Tibial nerve (tissue), 4 donors: ENCODE measurements around the gene CHMP4B.

ENCODE experiments used
- EP300 ChIP-seq, 2 donors: sonication (generic); formaldehyde crosslinking; IDR thresholded peaks; one replicate each; pipeline ENCODE4 v1.6.1; 2017; ENCODE audit warnings: antibody characterized with exemption in 2 of 2, mild to moderate bottlenecking in 1 of 2
- POLR2A ChIP-seq, 2 donors: fragments of 450-650 bp; IDR thresholded peaks; one replicate each; pipeline ENCODE4 v1.6.1; 2017; ENCODE audit warnings: antibody characterized with exemption in 2 of 2, mild to moderate bottlenecking in 2 of 2, moderate library complexity in 2 of 2
- TF ChIP-seq, protein P1 (sequence below), 5 experiments: fragments of 200-600 bp in 3 of 5; fragments of 450-650 bp in 2 of 5; sonication (generic) in 3 of 5; IDR thresholded peaks; one replicate each; pipeline ENCODE4 v1.5.1; 2016 to 2019; ENCODE audit warnings: antibody characterized with exemption in 5 of 5, mild to moderate bottlenecking in 3 of 5, moderate library complexity in 2 of 5

DNA sequence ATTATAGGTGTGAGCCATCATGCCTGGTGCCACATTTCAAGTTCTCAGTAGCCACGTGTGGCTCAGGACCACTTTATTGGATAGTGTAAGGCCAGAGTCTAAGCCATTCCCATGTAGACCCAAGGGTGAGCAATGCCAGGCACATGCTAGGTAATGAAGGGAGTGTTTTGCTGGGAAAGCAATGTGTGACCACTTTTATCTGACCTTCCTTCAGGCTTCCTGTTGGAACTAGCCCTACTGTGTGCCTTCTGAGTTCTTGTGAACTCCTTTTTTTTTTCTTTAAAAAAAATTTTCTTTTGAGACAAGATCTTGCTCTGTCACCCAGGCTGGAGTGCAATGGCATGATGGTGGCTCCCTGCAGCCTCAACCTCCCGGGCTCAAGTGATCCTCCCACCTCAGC, 46.0 kb upstream of the CHMP4B start:
- TF ChIP-seq, protein P1, sequence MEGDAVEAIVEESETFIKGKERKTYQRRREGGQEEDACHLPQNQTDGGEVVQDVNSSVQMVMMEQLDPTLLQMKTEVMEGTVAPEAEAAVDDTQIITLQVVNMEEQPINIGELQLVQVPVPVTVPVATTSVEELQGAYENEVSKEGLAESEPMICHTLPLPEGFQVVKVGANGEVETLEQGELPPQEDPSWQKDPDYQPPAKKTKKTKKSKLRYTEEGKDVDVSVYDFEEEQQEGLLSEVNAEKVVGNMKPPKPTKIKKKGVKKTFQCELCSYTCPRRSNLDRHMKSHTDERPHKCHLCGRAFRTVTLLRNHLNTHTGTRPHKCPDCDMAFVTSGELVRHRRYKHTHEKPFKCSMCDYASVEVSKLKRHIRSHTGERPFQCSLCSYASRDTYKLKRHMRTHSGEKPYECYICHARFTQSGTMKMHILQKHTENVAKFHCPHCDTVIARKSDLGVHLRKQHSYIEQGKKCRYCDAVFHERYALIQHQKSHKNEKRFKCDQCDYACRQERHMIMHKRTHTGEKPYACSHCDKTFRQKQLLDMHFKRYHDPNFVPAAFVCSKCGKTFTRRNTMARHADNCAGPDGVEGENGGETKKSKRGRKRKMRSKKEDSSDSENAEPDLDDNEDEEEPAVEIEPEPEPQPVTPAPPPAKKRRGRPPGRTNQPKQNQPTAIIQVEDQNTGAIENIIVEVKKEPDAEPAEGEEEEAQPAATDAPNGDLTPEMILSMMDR (IDR thresholded peaks at IDR 0.05): no peak
- TF ChIP-seq POLR2A (IDR thresholded peaks at IDR 0.05) (no peak), EP300 (IDR thresholded peaks at IDR 0.05) (no peak)
